ENCODE results near the gene MT1M. TPM values are rescaled to one million over a fixed set of nuclear protein-coding genes. Genes with fewer than 3 reads are reported as not detected.

Gene MT1M
- total RNA-seq, 1 experiment from 2014 or later, result 1.8 TPM

DNA sequence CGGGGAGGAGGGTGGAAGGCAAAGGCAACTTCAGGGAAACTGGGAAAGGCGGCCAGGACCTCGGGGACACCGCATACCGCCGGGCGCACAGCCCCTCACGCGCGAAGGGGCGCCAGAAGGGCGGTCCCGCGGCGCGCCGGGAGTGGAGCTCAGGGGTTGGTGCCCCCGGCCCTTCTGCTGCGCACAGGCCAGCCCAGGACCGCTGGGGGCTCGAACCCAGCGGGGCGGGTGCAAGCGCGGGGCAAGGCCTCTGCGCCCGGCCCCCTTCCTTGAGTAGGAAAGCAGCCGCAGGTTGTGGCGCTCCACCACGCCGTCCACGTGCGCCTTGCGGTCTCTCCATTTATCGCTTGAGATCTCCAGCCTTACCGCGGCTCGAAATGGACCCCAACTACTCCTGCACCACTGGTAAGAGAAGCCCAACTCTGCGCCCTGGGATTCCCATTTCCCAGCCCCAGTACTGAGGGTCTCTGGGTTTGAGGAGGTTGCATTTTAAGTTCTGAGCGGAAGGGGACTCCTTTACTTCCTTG lies 3.0 kb downstream of the MT1M start:
- H3K9me3 ChIP-seq (ENCODE audit: control insufficient read depth, insufficient read depth, low read depth, low read length), result no peaks in the 10 kb centered on the region
- intact Hi-C loops (cut with micrococcal nuclease; ENCODE audit: unreplicated experiment), result no loop called here
- H3K36me3 ChIP-seq (ENCODE audit: control insufficient read depth, insufficient read depth, low read length), result no peaks in the 10 kb centered on the region
- peaks cover 14% of the 10 kb centered on the region; the same call in 1 of the 2 replicates for H3K4me1 ChIP-seq (ENCODE audit: control insufficient read depth, insufficient read depth, low read length)
- H3K27me3 ChIP-seq (ENCODE audit: control insufficient read depth, insufficient read depth, low read length), result no peaks in the 10 kb centered on the region
- ChIA-PET CTCF (no interaction called here), POLR2A (no interaction called here)
- in situ Hi-C loops (cut with HindIII; ENCODE audit: low pct_unique_long_range_greater_than_20kb, low sequenced_read_pairs), result no loop called here
- no peak overlapping the region for H3K27ac ChIP-seq (ENCODE audit: low read length)
- BruUV-seq (replicated peaks), result no TSS peak
- ATAC-seq, result no peak
- H3K4me3 ChIP-seq (ENCODE audit: low read depth in 2 of 2, low read length in 2 of 2), result no peak overlapping the region
- no peak for DNase-seq (ENCODE audit: low read depth, low spot score)
- TF ChIP-seq TCF7L2 (IDR thresholded peaks at IDR 0.05; ENCODE audit: low read depth, low read length) (no peak), POLR2AphosphoS5 (IDR thresholded peaks at IDR 0.05; ENCODE audit: low read depth, low read length) (no peak), SIN3A (IDR thresholded peaks at IDR 0.05; ENCODE audit: borderline replicate concordance, insufficient read depth, low read depth, low read length) (no peak)
- TF ChIP-seq, protein P1, sequence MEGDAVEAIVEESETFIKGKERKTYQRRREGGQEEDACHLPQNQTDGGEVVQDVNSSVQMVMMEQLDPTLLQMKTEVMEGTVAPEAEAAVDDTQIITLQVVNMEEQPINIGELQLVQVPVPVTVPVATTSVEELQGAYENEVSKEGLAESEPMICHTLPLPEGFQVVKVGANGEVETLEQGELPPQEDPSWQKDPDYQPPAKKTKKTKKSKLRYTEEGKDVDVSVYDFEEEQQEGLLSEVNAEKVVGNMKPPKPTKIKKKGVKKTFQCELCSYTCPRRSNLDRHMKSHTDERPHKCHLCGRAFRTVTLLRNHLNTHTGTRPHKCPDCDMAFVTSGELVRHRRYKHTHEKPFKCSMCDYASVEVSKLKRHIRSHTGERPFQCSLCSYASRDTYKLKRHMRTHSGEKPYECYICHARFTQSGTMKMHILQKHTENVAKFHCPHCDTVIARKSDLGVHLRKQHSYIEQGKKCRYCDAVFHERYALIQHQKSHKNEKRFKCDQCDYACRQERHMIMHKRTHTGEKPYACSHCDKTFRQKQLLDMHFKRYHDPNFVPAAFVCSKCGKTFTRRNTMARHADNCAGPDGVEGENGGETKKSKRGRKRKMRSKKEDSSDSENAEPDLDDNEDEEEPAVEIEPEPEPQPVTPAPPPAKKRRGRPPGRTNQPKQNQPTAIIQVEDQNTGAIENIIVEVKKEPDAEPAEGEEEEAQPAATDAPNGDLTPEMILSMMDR (IDR thresholded peaks at IDR 0.05), result no peak
- TF ChIP-seq, protein P2, sequence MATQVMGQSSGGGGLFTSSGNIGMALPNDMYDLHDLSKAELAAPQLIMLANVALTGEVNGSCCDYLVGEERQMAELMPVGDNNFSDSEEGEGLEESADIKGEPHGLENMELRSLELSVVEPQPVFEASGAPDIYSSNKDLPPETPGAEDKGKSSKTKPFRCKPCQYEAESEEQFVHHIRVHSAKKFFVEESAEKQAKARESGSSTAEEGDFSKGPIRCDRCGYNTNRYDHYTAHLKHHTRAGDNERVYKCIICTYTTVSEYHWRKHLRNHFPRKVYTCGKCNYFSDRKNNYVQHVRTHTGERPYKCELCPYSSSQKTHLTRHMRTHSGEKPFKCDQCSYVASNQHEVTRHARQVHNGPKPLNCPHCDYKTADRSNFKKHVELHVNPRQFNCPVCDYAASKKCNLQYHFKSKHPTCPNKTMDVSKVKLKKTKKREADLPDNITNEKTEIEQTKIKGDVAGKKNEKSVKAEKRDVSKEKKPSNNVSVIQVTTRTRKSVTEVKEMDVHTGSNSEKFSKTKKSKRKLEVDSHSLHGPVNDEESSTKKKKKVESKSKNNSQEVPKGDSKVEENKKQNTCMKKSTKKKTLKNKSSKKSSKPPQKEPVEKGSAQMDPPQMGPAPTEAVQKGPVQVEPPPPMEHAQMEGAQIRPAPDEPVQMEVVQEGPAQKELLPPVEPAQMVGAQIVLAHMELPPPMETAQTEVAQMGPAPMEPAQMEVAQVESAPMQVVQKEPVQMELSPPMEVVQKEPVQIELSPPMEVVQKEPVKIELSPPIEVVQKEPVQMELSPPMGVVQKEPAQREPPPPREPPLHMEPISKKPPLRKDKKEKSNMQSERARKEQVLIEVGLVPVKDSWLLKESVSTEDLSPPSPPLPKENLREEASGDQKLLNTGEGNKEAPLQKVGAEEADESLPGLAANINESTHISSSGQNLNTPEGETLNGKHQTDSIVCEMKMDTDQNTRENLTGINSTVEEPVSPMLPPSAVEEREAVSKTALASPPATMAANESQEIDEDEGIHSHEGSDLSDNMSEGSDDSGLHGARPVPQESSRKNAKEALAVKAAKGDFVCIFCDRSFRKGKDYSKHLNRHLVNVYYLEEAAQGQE (IDR thresholded peaks at IDR 0.05; ENCODE audit: insufficient read depth in 1 of 2, low read depth in 2 of 2, low read length in 1 of 2), result no peak

DNA sequence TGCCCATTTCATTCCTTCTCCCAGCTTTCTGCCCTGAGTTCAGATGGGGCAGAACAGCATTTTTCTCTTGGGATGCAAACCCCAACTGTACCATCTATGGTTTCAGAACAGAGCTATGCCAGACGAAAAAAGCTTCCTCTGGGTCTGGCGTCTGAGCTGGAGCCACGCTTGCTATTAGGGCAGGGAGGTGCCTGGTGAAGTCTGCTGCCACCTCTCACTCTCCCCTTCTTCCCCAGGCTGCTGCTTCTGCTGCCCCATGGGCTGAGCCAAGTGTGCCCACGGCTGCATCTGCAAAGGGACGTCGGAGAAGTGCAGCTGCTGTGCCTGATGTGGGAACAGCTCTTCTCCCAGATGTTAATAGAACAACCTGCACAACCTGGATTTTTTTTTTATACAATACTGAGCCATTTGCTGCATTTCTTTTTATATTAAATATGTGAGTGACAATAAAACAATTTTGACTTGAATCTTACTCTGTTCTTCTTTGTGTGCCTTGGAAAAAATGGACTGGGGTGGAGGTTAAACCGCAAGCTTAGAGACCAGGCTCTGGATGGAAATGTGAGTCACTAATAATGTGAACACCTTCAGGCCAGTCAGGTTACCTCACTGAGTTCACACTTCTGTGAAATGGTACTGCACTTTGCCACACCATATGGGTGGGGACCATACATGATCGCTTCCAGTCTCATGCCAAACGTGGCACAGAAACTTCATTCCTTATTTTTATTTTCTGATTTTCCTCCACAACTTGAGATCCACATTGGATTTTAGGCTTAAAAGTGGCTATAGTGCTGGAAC lies 4.4 kb downstream of the MT1M start:
- no peaks in the 10 kb centered on the region for H3K36me3 ChIP-seq (ENCODE audit: control insufficient read depth, insufficient read depth, low read length)
- BruUV-seq (replicated peaks), result no TSS peak
- in situ Hi-C loops (cut with HindIII; ENCODE audit: low pct_unique_long_range_greater_than_20kb, low sequenced_read_pairs) (no loop called here), intact Hi-C loops (cut with micrococcal nuclease; ENCODE audit: unreplicated experiment) (no loop called here)
- CTCF ChIA-PET, result interaction anchor here (0.5 kb wide), 1 partner anchor 21 kb away, joined by 4 read pairs; no protein-coding TSS in a partner anchor
- TF ChIP-seq SIN3A (IDR thresholded peaks at IDR 0.05; ENCODE audit: borderline replicate concordance, insufficient read depth, low read depth, low read length), result no peak
- no peak for TF ChIP-seq POLR2AphosphoS5 (IDR thresholded peaks at IDR 0.05; ENCODE audit: low read depth, low read length)
- TF ChIP-seq TCF7L2 (IDR thresholded peaks at IDR 0.05; ENCODE audit: low read depth, low read length), result no peak
- TF ChIP-seq, protein P1 (IDR thresholded peaks at IDR 0.05), result no peak
- TF ChIP-seq, protein P2 (IDR thresholded peaks at IDR 0.05; ENCODE audit: insufficient read depth in 1 of 2, low read depth in 2 of 2, low read length in 1 of 2), result no peak
- H3K27ac ChIP-seq (ENCODE audit: low read length), result no peak overlapping the region
- no peak overlapping the region for H3K4me3 ChIP-seq (ENCODE audit: low read depth in 2 of 2, low read length in 2 of 2)
- POLR2A ChIA-PET, result no interaction called here
- no peaks in the 10 kb centered on the region for H3K9me3 ChIP-seq (ENCODE audit: control insufficient read depth, insufficient read depth, low read depth, low read length)
- peaks cover 14% of the 10 kb centered on the region; the same call in 1 of the 2 replicates for H3K4me1 ChIP-seq (ENCODE audit: control insufficient read depth, insufficient read depth, low read length)
- DNase-seq (ENCODE audit: low read depth, low spot score) (no peak), ATAC-seq (no peak)
- no peaks in the 10 kb centered on the region for H3K27me3 ChIP-seq (ENCODE audit: control insufficient read depth, insufficient read depth, low read length)

All from Panc1 (cell line).